Tibial nerve (tissue), 4 donors: ENCODE measurements around the gene SEM1. TPM values are rescaled to one million over a fixed set of nuclear protein-coding genes. Genes with fewer than 3 reads are reported as not detected.

Experiments used
- DNase-seq, 2 donors: peaks; one replicate each; pipeline ENCODE4 v3.0.0-alpha.2; 2019; ENCODE audit warnings: low spot score in 2 of 2
- H3K27ac ChIP-seq, 4 donors: fragments of 200-600 bp; sonication (generic) in 3 of 4; one replicate each; pipeline ENCODE4 v1.5.1; 2017 to 2019; ENCODE audit warnings: mild to moderate bottlenecking in 1 of 4
- H3K27me3 ChIP-seq, 2 donors: fragments of 200-600 bp; sonication (generic) in 1 of 2; one replicate each; pipeline versions ENCODE4 v1.5.1 to v1.6.0; 2017 to 2019
- H3K36me3 ChIP-seq, 3 donors: fragments of 200-600 bp; sonication (generic); one replicate each; pipeline ENCODE4 v1.5.1; 2018 to 2019
- H3K4me1 ChIP-seq, 4 donors: fragments of 200-600 bp; sonication (generic) in 3 of 4; one replicate each; pipeline ENCODE4 v1.5.1; 2017 to 2019
- H3K4me3 ChIP-seq, 4 donors: fragments of 200-600 bp; sonication (generic) in 3 of 4; one replicate each; pipeline ENCODE4 v1.5.1; 2017 to 2019; ENCODE audit warnings: mild to moderate bottlenecking in 1 of 4, moderate library complexity in 1 of 4
- H3K9me3 ChIP-seq, 4 donors: fragments of 200-600 bp; sonication (generic) in 3 of 4; one replicate each; pipeline ENCODE4 v1.5.1; 2017 to 2019
- EP300 ChIP-seq, 2 donors: sonication (generic); formaldehyde crosslinking; IDR thresholded peaks; one replicate each; pipeline ENCODE4 v1.6.1; 2017; ENCODE audit warnings: antibody characterized with exemption in 2 of 2, mild to moderate bottlenecking in 1 of 2
- POLR2A ChIP-seq, 2 donors: fragments of 450-650 bp; IDR thresholded peaks; one replicate each; pipeline ENCODE4 v1.6.1; 2017; ENCODE audit warnings: antibody characterized with exemption in 2 of 2, mild to moderate bottlenecking in 2 of 2, moderate library complexity in 2 of 2
- WGBS, 2 donors: methylation state at CpG; one replicate each; pipeline ENCODE4 v1.1.5; 2018; 5-methylcytosine and 5-hydroxymethylcytosine counted together
- total RNA-seq, 4 donors: library from RNA; depleted of rRNA; stranded (reverse); fragments of >200 nt; gene quantifications; one replicate each; pipeline ENCODE4 v1.1.0, GENCODE V29; 2016
- TF ChIP-seq, protein P1 (sequence below), 5 experiments: fragments of 200-600 bp in 3 of 5; fragments of 450-650 bp in 2 of 5; sonication (generic) in 3 of 5; IDR thresholded peaks; one replicate each; pipeline ENCODE4 v1.5.1; 2016 to 2019; ENCODE audit warnings: antibody characterized with exemption in 5 of 5, mild to moderate bottlenecking in 3 of 5, moderate library complexity in 2 of 5

The SEM1 gene
- total RNA-seq, 4 donors from 2014 or later = 15.1 to 24.3 (median 16.9) TPM

DNA sequence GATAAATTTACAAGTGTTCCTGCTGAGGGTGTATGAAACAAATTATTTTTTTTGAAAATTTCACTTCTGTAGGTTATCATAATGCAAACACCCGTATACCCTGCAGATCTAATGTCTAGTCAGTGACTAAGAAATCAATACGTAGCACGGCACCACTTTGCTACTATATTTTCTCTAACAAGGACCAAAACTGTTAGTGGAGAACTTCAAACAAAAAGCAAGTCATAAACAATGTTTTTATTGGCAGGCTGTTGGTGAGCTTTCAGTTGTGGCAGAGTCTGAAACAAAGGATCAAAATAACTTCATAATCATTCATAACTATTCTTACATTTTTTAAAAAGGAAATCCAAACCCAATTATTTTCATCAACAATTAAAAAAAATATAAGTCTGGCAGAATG is 11.8 kb downstream of the SEM1 start:
- Histone ChIP-seq H3K9me3 (no peaks in the 10 kb centered on the region), H3K4me3 (no peak overlapping the region), H3K4me1 (peaks cover 0 to 62% (median 0%) of the 10 kb centered on the region in 4 donors), H3K27me3 (no peaks in the 10 kb centered on the region), H3K36me3 (peaks cover 0 to 5% (median 0%) of the 10 kb centered on the region in 3 donors), H3K27ac (no peak overlapping the region)
- WGBS, 2 donors = 28 to 41% methylated on average over 3 of the region's 3 CpGs
- TF ChIP-seq POLR2A (IDR thresholded peaks at IDR 0.05) (no peak), EP300 (IDR thresholded peaks at IDR 0.05) (no peak)
- TF ChIP-seq, protein P1, sequence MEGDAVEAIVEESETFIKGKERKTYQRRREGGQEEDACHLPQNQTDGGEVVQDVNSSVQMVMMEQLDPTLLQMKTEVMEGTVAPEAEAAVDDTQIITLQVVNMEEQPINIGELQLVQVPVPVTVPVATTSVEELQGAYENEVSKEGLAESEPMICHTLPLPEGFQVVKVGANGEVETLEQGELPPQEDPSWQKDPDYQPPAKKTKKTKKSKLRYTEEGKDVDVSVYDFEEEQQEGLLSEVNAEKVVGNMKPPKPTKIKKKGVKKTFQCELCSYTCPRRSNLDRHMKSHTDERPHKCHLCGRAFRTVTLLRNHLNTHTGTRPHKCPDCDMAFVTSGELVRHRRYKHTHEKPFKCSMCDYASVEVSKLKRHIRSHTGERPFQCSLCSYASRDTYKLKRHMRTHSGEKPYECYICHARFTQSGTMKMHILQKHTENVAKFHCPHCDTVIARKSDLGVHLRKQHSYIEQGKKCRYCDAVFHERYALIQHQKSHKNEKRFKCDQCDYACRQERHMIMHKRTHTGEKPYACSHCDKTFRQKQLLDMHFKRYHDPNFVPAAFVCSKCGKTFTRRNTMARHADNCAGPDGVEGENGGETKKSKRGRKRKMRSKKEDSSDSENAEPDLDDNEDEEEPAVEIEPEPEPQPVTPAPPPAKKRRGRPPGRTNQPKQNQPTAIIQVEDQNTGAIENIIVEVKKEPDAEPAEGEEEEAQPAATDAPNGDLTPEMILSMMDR (IDR thresholded peaks at IDR 0.05) = no peak
- DNase-seq = no peak

DNA sequence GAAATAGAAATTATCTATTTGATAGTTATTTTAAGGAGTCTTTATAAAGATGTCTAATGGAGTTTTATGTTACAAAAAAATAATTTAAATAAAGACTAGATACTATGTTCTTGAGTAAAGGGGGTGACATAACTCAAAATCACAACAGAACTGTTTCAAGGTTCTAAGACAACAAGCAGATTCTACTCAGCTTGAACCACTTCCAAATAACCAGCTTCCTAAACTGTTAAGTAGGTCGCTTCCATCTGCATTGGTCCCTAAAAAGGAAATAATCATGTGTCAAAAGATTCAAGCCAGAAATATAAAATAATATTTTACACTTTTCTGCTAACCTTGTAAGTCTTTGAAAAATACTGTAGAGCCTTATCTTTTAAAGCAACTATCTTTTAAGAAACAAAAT is 14.1 kb downstream of the SEM1 start:
- TF ChIP-seq POLR2A (IDR thresholded peaks at IDR 0.05) (no peak), EP300 (IDR thresholded peaks at IDR 0.05) (no peak)
- TF ChIP-seq, protein P1 (IDR thresholded peaks at IDR 0.05) = no peak
- Histone ChIP-seq H3K36me3 (peaks cover 0 to 19% (median 0%) of the 10 kb centered on the region in 3 donors), H3K4me1 (peaks cover 0 to 53% (median 0%) of the 10 kb centered on the region in 4 donors), H3K9me3 (no peaks in the 10 kb centered on the region), H3K27ac (no peak overlapping the region), H3K27me3 (no peaks in the 10 kb centered on the region), H3K4me3 (no peak overlapping the region)
- 63 to 77% methylated on average over 1 of the region's 1 CpG for WGBS, 2 donors
- no peak for DNase-seq

GRCh38 chr7:96694082-96694481 is 15.6 kb downstream of the SEM1 start:
- no peak for TF ChIP-seq POLR2A (IDR thresholded peaks at IDR 0.05)
- TF ChIP-seq EP300 (IDR thresholded peaks at IDR 0.05) = no peak
- TF ChIP-seq, protein P1 (IDR thresholded peaks at IDR 0.05) = no peak
- H3K9me3 ChIP-seq = no peaks in the 10 kb centered on the region
- peaks cover 0 to 21% (median 0%) of the 10 kb centered on the region in 3 donors for H3K36me3 ChIP-seq
- no peak for DNase-seq
- H3K27me3 ChIP-seq = no peaks in the 10 kb centered on the region
- H3K27ac ChIP-seq = no peak overlapping the region
- 91 to 93% methylated on average over 4 of the region's 4 CpGs for WGBS, 2 donors
- no peak overlapping the region for H3K4me3 ChIP-seq
- peaks cover 0 to 56% (median 0%) of the 10 kb centered on the region in 4 donors for H3K4me1 ChIP-seq

- TF ChIP-seq POLR2A (IDR thresholded peaks at IDR 0.05) (no peak), EP300 (IDR thresholded peaks at IDR 0.05) (no peak)
- TF ChIP-seq, protein P1 (IDR thresholded peaks at IDR 0.05) = no peak
- no peaks in the 10 kb centered on the region for H3K27me3 ChIP-seq
- WGBS, 2 donors = 97 to 100% methylated on average over 1 of the region's 1 CpG
- peaks cover 0 to 37% (median 0%) of the 10 kb centered on the region in 4 donors for H3K4me1 ChIP-seq
- H3K36me3 ChIP-seq = peaks cover 0 to 34% (median 0%) of the 10 kb centered on the region in 3 donors
- DNase-seq = no peak
- H3K9me3 ChIP-seq = no peaks in the 10 kb centered on the region
- H3K27ac ChIP-seq = no peak overlapping the region
- H3K4me3 ChIP-seq = no peak overlapping the region
Measured at GRCh38 chr7:96691702-96692101, 17.9 kb downstream of the SEM1 start.

DNA sequence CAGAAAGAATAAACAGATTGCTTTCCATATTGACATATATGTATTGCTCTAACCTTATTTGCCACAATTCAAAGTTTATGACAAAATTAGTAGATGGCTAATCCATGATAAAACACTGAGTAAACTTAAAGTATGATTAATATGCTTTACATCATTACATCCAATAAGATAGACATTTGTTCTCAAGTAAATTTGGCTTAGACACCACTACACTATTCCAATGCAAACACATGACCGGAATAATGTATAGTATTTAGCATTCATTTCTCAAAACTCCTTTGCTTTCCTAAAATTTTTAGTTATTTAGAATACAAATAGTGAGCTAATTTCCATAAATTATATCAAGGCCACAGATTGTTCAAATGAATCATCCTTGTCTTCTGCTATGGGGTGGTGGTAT is 20.2 kb downstream of the SEM1 start:
- Histone ChIP-seq H3K27me3 (no peaks in the 10 kb centered on the region), H3K27ac (no peak overlapping the region), H3K36me3 (peaks cover 0 to 47% (median 0%) of the 10 kb centered on the region in 3 donors), H3K9me3 (no peaks in the 10 kb centered on the region), H3K4me3 (no peak overlapping the region), H3K4me1 (peaks cover 0 to 23% (median 0%) of the 10 kb centered on the region in 4 donors)
- no peak for DNase-seq
- WGBS, 2 donors = 83 to 91% methylated on average over 1 of the region's 1 CpG
- no peak for TF ChIP-seq POLR2A (IDR thresholded peaks at IDR 0.05)
- TF ChIP-seq, protein P1 (IDR thresholded peaks at IDR 0.05) = no peak
